ENCODE measurements around the gene TTLL12. TPM values are rescaled to one million over a fixed set of nuclear protein-coding genes. Genes with fewer than 3 reads are reported as not detected.
A peak's percentile ranks its signal among the peaks of the same experiment; 100 is the strongest.

TTLL12 gene
- total and polyA plus RNA-seq, 2 experiments from 2014 or later, result 45.9 to 62.7 TPM

- no peak overlapping the region for H3K4me3 ChIP-seq
- no peak for DNase-seq (ENCODE audit: low read depth in 1 of 2, low spot score in 1 of 2)
- H3K27me3 ChIP-seq, result no peaks in the 10 kb centered on the region
- H3K4me1 ChIP-seq (ENCODE audit: low read depth), result no peaks in the 10 kb centered on the region
- H3K36me3 ChIP-seq, result peaks cover 11% of the 10 kb centered on the region
- no peak overlapping the region for H3K27ac ChIP-seq
- no peaks in the 10 kb centered on the region for H3K9me3 ChIP-seq (ENCODE audit: low read depth)
- TF ChIP-seq CTCF (IDR thresholded peaks at IDR 0.05; ENCODE audit: low read depth, low read length), result no peak
Measured at GRCh38 chr22:43171019-43171491, 15.9 kb downstream of the TTLL12 start.

GRCh38 chr22:43170131-43170480, 16.8 kb downstream of the TTLL12 start:
- no peaks in the 10 kb centered on the region for H3K27me3 ChIP-seq
- no peak for DNase-seq (ENCODE audit: low read depth in 1 of 2, low spot score in 1 of 2)
- H3K36me3 ChIP-seq, result peaks cover 11% of the 10 kb centered on the region
- no peaks in the 10 kb centered on the region for H3K9me3 ChIP-seq (ENCODE audit: low read depth)
- H3K4me3 ChIP-seq, result no peak overlapping the region
- no peak overlapping the region for H3K27ac ChIP-seq
- no peaks in the 10 kb centered on the region for H3K4me1 ChIP-seq (ENCODE audit: low read depth)
- no peak for TF ChIP-seq CTCF (IDR thresholded peaks at IDR 0.05; ENCODE audit: low read depth, low read length)

- TF ChIP-seq CTCF (IDR thresholded peaks at IDR 0.05; ENCODE audit: low read depth, low read length), result no peak
- Histone ChIP-seq H3K27me3 (no peaks in the 10 kb centered on the region), H3K36me3 (peaks cover 11% of the 10 kb centered on the region), H3K4me1 (ENCODE audit: low read depth) (no peaks in the 10 kb centered on the region), H3K4me3 (no peak overlapping the region), H3K27ac (no peak overlapping the region), H3K9me3 (ENCODE audit: low read depth) (no peaks in the 10 kb centered on the region)
- no peak for DNase-seq (ENCODE audit: low read depth in 1 of 2, low spot score in 1 of 2)
Measured at GRCh38 chr22:43169310-43170130, 17.4 kb downstream of the TTLL12 start.

GRCh38 chr22:43168471-43169309, 18.2 kb downstream of the TTLL12 start:
- Histone ChIP-seq H3K27ac (no peak overlapping the region), H3K27me3 (no peaks in the 10 kb centered on the region)
- no peak for TF ChIP-seq CTCF (IDR thresholded peaks at IDR 0.05; ENCODE audit: low read depth, low read length)

GRCh38 chr22:43167001-43167589, 19.8 kb downstream of the TTLL12 start:
- no peaks in the 10 kb centered on the region for H3K27me3 ChIP-seq
- no peak overlapping the region for H3K27ac ChIP-seq
- no peaks in the 10 kb centered on the region for H3K4me1 ChIP-seq (ENCODE audit: low read depth)
- TF ChIP-seq CTCF (IDR thresholded peaks at IDR 0.05; ENCODE audit: low read depth, low read length), result no peak
- H3K4me3 ChIP-seq, result no peak overlapping the region
- H3K36me3 ChIP-seq, result peaks cover 8% of the 10 kb centered on the region
- no peaks in the 10 kb centered on the region for H3K9me3 ChIP-seq (ENCODE audit: low read depth)
- no peak for DNase-seq (ENCODE audit: low read depth in 1 of 2, low spot score in 1 of 2)

More at GRCh38 chr22:43168471-43169309, 18.2 kb downstream of the TTLL12 start:
- Histone ChIP-seq H3K9me3 (ENCODE audit: low read depth) (no peaks in the 10 kb centered on the region), H3K36me3 (peaks cover 11% of the 10 kb centered on the region), H3K4me1 (ENCODE audit: low read depth) (no peaks in the 10 kb centered on the region), H3K4me3 (no peak overlapping the region)
- DNase-seq (ENCODE audit: low read depth in 1 of 2, low spot score in 1 of 2), result peak in 1 of 2 donors; percentile 80
